ENCODE measurements around the gene CARD11.

Gene CARD11

DNA sequence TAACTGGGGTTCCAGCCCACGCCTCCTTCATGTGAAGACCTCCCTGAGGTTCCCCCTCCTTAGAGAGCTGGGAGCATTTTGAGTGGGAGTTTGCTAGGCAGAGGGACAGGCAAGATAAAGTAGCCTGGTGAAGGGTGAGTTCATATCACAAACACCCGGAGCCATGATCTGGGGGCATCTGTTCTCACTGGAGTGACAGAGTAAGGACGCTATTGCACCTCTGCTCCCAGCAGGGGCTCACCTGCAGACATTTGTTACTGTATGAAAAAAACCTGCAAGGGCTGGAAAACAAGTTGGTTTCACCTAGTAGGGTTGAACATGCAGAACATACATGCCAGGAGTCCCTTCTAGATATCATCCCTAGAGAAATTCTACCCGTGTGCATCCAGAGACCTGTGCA lies 88.4 kb downstream of the CARD11 start:
- Histone ChIP-seq H3K9me3 (no peaks in the 10 kb centered on the region), H3K4me3 (ENCODE audit: low read depth, low read length) (no peak overlapping the region), H3K4me1 (no peaks in the 10 kb centered on the region), H3K27me3 (no peaks in the 10 kb centered on the region), H3K36me3 (no peaks in the 10 kb centered on the region)
- TF ChIP-seq, protein P1, sequence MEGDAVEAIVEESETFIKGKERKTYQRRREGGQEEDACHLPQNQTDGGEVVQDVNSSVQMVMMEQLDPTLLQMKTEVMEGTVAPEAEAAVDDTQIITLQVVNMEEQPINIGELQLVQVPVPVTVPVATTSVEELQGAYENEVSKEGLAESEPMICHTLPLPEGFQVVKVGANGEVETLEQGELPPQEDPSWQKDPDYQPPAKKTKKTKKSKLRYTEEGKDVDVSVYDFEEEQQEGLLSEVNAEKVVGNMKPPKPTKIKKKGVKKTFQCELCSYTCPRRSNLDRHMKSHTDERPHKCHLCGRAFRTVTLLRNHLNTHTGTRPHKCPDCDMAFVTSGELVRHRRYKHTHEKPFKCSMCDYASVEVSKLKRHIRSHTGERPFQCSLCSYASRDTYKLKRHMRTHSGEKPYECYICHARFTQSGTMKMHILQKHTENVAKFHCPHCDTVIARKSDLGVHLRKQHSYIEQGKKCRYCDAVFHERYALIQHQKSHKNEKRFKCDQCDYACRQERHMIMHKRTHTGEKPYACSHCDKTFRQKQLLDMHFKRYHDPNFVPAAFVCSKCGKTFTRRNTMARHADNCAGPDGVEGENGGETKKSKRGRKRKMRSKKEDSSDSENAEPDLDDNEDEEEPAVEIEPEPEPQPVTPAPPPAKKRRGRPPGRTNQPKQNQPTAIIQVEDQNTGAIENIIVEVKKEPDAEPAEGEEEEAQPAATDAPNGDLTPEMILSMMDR (IDR thresholded peaks at IDR 0.05; ENCODE audit: low read depth, low read length) = no peak
- no peak for DNase-seq

DNA sequence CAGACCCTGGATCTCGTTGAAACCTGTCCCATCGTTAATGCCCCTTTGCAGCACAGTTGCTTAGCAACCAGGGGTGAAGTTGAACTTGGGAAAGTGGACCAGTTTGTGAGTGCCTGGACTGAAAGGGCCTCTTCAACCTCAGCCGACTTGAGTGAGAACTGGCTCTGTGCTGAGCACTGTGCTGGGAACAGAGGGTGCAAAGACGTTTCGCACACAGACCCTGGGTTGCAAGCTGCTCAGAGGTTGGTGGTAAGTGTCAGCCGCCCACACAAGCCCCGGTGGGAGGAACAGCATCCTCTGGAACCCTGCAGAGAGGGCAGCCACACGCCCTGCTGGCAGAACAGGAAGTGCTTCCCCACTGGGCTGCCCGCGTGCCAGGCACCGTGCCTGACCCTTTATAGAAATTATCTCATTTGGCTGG lies 89.2 kb downstream of the CARD11 start:
- Histone ChIP-seq H3K4me1 (no peaks in the 10 kb centered on the region), H3K4me3 (ENCODE audit: low read depth, low read length) (no peak overlapping the region), H3K27me3 (no peaks in the 10 kb centered on the region; the same call in 1 of the 2 replicates), H3K36me3 (no peaks in the 10 kb centered on the region), H3K9me3 (no peaks in the 10 kb centered on the region)
- TF ChIP-seq, protein P1 (IDR thresholded peaks at IDR 0.05; ENCODE audit: low read depth, low read length) = no peak
- DNase-seq = no peak

DNA sequence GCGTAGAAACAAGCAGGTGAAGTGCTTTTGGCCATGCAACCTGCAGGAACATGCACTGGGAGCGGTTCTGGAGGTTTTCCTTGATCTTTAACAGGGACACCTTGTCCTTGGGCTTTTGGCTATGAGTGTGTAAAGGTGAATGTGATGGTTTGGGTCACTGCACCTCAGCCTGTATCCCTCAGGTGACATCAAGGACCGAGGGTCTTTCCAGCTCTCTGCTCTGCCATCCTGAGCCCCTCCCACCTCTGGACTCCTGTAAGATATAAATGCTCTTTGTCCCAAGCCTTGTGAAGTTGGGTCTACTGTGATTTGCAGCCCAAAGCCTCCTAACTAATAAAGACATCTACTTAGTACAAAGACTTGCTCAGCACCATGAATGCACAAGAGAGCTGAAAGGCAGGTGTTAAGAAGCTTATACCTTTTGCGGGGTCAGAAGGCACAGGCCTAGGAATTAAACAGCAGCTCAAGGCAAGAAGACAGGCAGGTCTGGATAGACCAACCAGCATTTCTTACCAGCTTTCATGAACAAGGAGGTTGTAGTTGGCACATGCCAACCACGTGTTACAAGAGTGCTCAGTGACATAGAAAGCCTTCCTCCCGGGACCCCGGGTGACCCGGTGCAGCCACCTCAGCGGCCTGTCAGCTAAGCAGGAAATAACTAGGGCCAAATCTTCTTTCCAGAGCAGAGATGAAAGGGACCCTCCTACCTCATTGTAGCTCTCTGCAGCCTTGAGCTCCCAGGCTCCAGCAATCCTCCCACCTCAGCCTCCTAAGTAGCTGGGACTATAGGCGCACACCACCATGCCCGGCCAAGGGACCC lies 89.9 kb downstream of the CARD11 start:
- Histone ChIP-seq H3K36me3 (no peaks in the 10 kb centered on the region), H3K4me3 (ENCODE audit: low read depth, low read length) (no peak overlapping the region), H3K4me1 (no peaks in the 10 kb centered on the region), H3K9me3 (no peaks in the 10 kb centered on the region), H3K27me3 (peaks cover 2% of the 10 kb centered on the region; the same call in 1 of the 2 replicates)
- TF ChIP-seq, protein P1 (IDR thresholded peaks at IDR 0.05; ENCODE audit: low read depth, low read length) = no peak
- no peak for DNase-seq

DNA sequence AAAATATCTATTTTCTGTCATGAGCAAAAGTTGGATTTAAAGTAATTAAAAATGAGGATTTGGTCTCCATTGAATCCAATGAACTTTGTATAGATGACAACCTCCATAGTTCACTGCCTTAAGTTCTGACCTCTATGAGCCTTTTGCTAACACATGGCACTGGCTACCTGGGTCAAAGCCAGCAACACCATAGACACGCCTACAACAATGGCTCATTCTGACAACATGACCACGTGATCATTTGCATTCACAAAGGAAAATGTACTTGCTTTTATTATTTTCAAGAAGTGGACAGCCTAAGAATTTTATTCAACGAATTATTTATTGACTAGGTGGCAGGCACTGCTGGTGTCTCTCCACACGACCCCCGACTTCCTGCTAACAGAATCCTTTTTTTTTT lies 90.6 kb downstream of the CARD11 start:
- DNase-seq = no peak
- Histone ChIP-seq H3K36me3 (no peaks in the 10 kb centered on the region), H3K9me3 (no peaks in the 10 kb centered on the region), H3K4me1 (no peaks in the 10 kb centered on the region), H3K4me3 (ENCODE audit: low read depth, low read length) (no peak overlapping the region), H3K27me3 (peaks cover 5% of the 10 kb centered on the region; the same call in 1 of the 2 replicates)
- TF ChIP-seq, protein P1 (IDR thresholded peaks at IDR 0.05; ENCODE audit: low read depth, low read length) = no peak

DNA sequence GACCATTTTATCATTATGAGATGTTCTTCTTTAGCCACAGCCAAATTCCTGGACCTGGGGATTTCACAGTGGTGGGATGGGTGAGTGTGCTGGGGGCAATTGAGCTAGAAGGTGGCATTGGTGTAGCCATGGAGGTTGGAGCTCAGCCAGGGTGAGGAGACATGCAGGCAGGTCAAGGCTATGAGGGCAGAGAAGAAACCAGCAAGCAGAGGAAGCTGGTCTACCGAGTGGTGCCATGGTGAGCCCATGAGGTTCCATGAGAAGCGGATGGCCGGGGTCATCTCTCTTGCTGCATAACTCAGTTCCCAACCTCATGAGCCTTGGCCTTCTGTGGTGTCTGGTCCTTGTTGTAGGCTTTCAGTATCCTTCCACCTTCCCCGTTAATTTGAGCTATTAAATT lies 91.4 kb downstream of the CARD11 start:
- Histone ChIP-seq H3K4me3 (ENCODE audit: low read depth, low read length) (no peak overlapping the region), H3K9me3 (no peaks in the 10 kb centered on the region), H3K27me3 (peaks cover 10% of the 10 kb centered on the region; the same call in 1 of the 2 replicates), H3K4me1 (no peaks in the 10 kb centered on the region), H3K36me3 (no peaks in the 10 kb centered on the region)
- no peak for DNase-seq
- TF ChIP-seq, protein P1 (IDR thresholded peaks at IDR 0.05; ENCODE audit: low read depth, low read length) = no peak

DNA sequence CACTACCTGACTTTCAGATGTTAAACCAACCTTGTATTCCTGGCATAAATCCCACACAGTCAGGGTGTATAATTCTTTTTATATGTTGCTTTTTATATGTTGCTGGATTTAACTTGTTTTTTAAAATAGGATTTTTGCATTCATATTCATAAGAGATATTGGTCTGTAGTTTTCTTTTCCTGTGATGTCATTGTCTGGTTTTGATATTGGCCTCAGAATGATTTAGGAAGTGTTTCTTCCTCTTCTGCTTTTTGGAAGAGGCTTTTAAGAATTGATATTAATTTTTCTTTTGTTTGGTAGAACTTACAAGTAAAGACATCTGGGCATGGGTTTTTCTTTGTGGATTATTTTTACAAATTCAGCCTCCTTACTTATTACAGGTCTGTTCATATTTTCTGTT lies 93.1 kb downstream of the CARD11 start:
- TF ChIP-seq, protein P1 (IDR thresholded peaks at IDR 0.05; ENCODE audit: low read depth, low read length) = no peak
- Histone ChIP-seq H3K27me3 (peaks cover 15% of the 10 kb centered on the region), H3K36me3 (no peaks in the 10 kb centered on the region), H3K4me1 (no peaks in the 10 kb centered on the region), H3K4me3 (ENCODE audit: low read depth, low read length) (no peak overlapping the region), H3K9me3 (no peaks in the 10 kb centered on the region)
- no peak for DNase-seq

All from BE2C (cell line).